ENCODE data around the gene SBF1.

SBF1 gene

GRCh38 chr22:50455201-50455600, 19.6 kb downstream of the SBF1 start:
- DNase-seq (ENCODE audit: low spot score), result no peak
- TF ChIP-seq CTCF (IDR thresholded peaks at IDR 0.05; ENCODE audit: extremely low read depth, missing control alignments), result no peak

GRCh38 chr22:50454556-50455075, 20.2 kb downstream of the SBF1 start:
- no peak for TF ChIP-seq CTCF (IDR thresholded peaks at IDR 0.05; ENCODE audit: extremely low read depth, missing control alignments)
- DNase-seq (ENCODE audit: low spot score), result no peak

- no peak for DNase-seq (ENCODE audit: low spot score)
- TF ChIP-seq CTCF (IDR thresholded peaks at IDR 0.05; ENCODE audit: extremely low read depth, missing control alignments), result no peak
Measured at GRCh38 chr22:50452649-50453048, 22.2 kb downstream of the SBF1 start.

GRCh38 chr22:50447576-50448551, 27.0 kb downstream of the SBF1 start:
- DNase-seq (ENCODE audit: low spot score), result no peak
- no peak for TF ChIP-seq CTCF (IDR thresholded peaks at IDR 0.05; ENCODE audit: extremely low read depth, missing control alignments)

- DNase-seq (ENCODE audit: low spot score), result no peak
- no peak for TF ChIP-seq CTCF (IDR thresholded peaks at IDR 0.05; ENCODE audit: extremely low read depth, missing control alignments)
Measured at GRCh38 chr22:50446708-50447575, 27.9 kb downstream of the SBF1 start.

- TF ChIP-seq CTCF (IDR thresholded peaks at IDR 0.05; ENCODE audit: extremely low read depth, missing control alignments), result no peak
- no peak for DNase-seq (ENCODE audit: low spot score)
Measured at GRCh38 chr22:50445880-50446707, 28.7 kb downstream of the SBF1 start.

All from GM20000 (cell line).